ENCODE results near the gene PLPP3. TPM values are rescaled to one million over a fixed set of nuclear protein-coding genes. Genes with fewer than 3 reads are reported as not detected.

PLPP3 gene
- total RNA-seq, 4 donors from 2014 or later, result 138 to 244 (median 181) TPM

DNA sequence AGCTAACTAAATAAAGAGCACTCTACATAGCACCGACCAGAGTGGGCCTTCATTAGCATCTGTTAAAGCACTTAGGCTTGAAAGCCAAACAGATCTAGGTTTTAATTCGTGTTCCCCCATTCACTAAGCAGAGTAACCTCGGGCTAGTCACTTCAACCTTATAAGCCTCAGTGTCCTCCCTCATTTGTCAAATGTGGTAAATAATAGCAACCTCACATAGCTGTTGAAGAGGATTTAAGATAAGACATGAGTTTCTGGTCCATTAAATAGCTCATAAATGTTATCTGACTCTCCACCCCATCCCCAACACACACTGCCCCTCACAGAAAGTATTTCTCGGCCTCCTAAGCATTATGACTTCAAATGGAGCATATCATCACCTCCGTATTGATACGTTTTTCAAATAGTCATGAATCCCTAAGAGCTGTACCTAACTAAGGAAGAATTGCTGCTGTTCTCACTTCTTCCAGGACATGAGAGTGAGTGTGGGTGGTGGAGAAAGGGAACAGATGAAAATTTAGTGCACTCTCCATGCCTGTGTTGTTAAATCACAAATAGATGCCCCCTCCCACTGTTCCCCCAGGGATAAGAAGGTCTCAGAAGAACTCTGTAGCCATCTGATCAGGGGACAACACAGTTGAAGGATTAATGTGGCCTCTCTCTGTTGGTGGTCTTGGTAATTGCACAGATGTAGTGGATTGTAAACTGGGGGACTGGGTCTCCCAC lies 47.6 kb downstream of the PLPP3 start:
- Histone ChIP-seq H3K27me3 (no peaks in the 10 kb centered on the region), H3K36me3 (peaks cover 10 to 49% (median 32%) of the 10 kb centered on the region in 4 donors), H3K27ac (replicated peaks in 1 of 4) (no peak overlapping the region), H3K9me3 (no peaks in the 10 kb centered on the region), H3K4me3 (no peak overlapping the region), H3K4me1 (peaks cover 50 to 85% (median 59%) of the 10 kb centered on the region in 4 donors)
- WGBS, result 84% methylated on average over 6 of the region's 6 CpGs
- intact Hi-C loops (cut with DNase I), result no loop called here
- DNase-seq (ENCODE audit: extremely low spot score), result no peak
- TF ChIP-seq EP300 (IDR thresholded peaks at IDR 0.05), result no peak
- no peak for TF ChIP-seq POLR2AphosphoS5 (IDR thresholded peaks at IDR 0.05)
- no peak for TF ChIP-seq POLR2A (IDR thresholded peaks at IDR 0.05; ENCODE audit: low read depth)
- TF ChIP-seq, protein P1, sequence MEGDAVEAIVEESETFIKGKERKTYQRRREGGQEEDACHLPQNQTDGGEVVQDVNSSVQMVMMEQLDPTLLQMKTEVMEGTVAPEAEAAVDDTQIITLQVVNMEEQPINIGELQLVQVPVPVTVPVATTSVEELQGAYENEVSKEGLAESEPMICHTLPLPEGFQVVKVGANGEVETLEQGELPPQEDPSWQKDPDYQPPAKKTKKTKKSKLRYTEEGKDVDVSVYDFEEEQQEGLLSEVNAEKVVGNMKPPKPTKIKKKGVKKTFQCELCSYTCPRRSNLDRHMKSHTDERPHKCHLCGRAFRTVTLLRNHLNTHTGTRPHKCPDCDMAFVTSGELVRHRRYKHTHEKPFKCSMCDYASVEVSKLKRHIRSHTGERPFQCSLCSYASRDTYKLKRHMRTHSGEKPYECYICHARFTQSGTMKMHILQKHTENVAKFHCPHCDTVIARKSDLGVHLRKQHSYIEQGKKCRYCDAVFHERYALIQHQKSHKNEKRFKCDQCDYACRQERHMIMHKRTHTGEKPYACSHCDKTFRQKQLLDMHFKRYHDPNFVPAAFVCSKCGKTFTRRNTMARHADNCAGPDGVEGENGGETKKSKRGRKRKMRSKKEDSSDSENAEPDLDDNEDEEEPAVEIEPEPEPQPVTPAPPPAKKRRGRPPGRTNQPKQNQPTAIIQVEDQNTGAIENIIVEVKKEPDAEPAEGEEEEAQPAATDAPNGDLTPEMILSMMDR (IDR thresholded peaks at IDR 0.05), result no peak

DNA sequence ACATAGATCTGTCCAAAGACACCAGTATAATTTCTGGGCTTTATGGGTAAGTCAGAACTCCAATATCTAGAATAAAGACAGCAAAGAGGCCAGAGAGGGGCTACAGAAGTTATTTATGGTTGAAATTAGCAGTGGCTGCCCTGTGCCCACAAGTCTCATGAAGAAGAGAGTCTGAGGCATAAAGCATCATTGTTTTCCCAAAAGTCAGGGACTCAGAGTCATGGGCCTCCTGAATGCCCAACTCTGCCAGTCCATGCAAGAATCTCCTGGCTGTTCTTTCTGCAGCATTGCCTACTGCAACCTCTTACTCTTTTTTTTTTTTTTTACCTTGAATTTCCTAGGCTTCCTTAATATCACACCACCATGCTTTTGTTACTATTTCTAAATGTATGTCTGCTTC lies 49.6 kb downstream of the PLPP3 start:
- no peak overlapping the region for H3K4me3 ChIP-seq
- peaks cover 65 to 89% (median 70%) of the 10 kb centered on the region in 4 donors for H3K4me1 ChIP-seq
- TF ChIP-seq EP300 (IDR thresholded peaks at IDR 0.05) (no peak), POLR2AphosphoS5 (IDR thresholded peaks at IDR 0.05) (no peak), POLR2A (IDR thresholded peaks at IDR 0.05; ENCODE audit: low read depth) (no peak)
- TF ChIP-seq, protein P1 (IDR thresholded peaks at IDR 0.05), result no peak
- H3K27me3 ChIP-seq, result no peaks in the 10 kb centered on the region
- peaks cover 0 to 32% (median 14%) of the 10 kb centered on the region in 4 donors for H3K36me3 ChIP-seq
- intact Hi-C loops (cut with DNase I), result no loop called here
- H3K9me3 ChIP-seq, result no peaks in the 10 kb centered on the region
- H3K27ac ChIP-seq (replicated peaks in 1 of 4), result no peak overlapping the region
- no peak for DNase-seq (ENCODE audit: extremely low spot score)

DNA sequence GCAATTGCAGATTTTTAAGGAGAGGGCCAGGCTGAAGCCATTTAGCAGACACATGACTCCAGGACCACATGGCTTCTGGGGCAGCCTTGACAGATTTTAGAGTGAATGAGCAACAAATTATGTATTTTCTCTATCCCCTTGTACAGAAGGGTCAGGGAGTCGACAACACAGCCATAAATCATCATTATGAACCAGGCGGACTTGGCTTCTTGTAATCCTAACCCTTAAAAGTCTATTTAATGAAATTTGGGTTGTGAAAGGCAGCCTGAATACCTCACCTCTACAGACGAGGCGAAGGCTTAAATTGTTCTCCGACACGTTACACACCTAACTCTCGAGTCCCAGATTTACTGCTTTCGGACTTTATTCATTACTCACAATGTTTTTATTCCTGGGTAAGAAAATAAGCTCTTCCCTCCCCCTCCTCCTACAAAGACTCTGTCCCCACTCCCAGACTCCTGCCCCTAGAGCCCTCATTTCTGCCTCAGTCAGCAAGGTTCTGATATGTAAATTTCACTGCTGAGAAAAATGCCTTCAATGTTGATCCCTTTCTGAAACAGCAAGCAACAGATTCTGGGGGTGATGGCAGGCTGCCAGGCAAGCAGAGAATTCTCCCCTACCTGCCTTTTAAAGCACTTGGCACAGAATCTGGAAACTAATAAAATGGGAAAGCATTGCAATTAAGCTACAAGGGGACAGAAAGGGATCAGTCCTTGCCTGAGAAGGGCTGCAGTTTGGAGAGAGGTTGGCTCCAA lies 51.6 kb downstream of the PLPP3 start:
- H3K4me1 ChIP-seq, result peaks cover 60 to 86% (median 74%) of the 10 kb centered on the region in 4 donors
- WGBS, result 64% methylated on average over 8 of the region's 8 CpGs
- intact Hi-C loops (cut with DNase I), result no loop called here

DNA sequence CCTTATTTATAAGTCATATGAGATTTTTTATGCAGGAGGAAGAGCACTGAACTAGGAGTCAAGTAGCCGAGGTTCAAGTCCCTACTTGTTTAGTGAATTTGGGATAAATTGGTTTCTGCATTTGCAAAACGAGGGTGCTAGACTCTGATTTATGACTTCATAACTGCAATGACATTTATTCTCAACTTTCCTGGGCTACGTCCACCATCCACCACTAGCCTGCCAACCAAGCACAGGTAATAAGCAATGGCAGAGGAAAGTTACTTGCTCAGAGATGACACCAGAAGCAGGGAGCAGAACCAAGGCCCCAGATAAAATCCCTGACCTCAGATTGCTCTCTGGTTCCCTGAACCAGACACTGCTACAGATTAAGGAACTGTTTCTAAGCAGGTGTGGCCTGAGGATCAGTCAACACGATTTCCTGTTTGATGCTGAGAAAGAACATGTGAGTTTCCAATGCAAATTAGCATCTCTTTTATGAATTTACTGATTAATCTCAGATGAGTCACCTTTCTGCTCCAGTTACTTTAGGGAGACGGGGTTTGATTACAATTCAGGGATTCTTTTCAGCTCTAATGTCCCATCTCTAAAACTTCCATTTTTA lies 52.7 kb downstream of the PLPP3 start:
- WGBS, result 55% methylated on average over 5 of the region's 5 CpGs
- DNase-seq (ENCODE audit: extremely low spot score), result no peak
- peaks cover 63 to 86% (median 77%) of the 10 kb centered on the region in 4 donors for H3K4me1 ChIP-seq
- H3K4me3 ChIP-seq, result no peak overlapping the region
- no peaks in the 10 kb centered on the region for H3K9me3 ChIP-seq
- peaks cover 0 to 35% (median 27%) of the 10 kb centered on the region in 4 donors for H3K36me3 ChIP-seq
- H3K27me3 ChIP-seq, result no peaks in the 10 kb centered on the region
- H3K27ac ChIP-seq (replicated peaks in 1 of 4), result no peak overlapping the region
- TF ChIP-seq POLR2AphosphoS5 (IDR thresholded peaks at IDR 0.05) (no peak), EP300 (IDR thresholded peaks at IDR 0.05) (no peak), POLR2A (IDR thresholded peaks at IDR 0.05; ENCODE audit: low read depth) (no peak)
- TF ChIP-seq, protein P1 (IDR thresholded peaks at IDR 0.05), result no peak
- intact Hi-C loops (cut with DNase I), result no loop called here

More for the DNA sequence above, 51.6 kb downstream of the PLPP3 start:
- H3K27me3 ChIP-seq, result no peaks in the 10 kb centered on the region
- TF ChIP-seq POLR2AphosphoS5 (IDR thresholded peaks at IDR 0.05), result no peak
- TF ChIP-seq, protein P1 (IDR thresholded peaks at IDR 0.05), result no peak
- no peak for TF ChIP-seq EP300 (IDR thresholded peaks at IDR 0.05)
- TF ChIP-seq POLR2A (IDR thresholded peaks at IDR 0.05; ENCODE audit: low read depth), result no peak
- H3K9me3 ChIP-seq, result no peaks in the 10 kb centered on the region
- no peak for DNase-seq (ENCODE audit: extremely low spot score)
- peak overlapping the region in 1 of 4 donors; percentile 37 for H3K27ac ChIP-seq (replicated peaks in 1 of 4)
- H3K4me3 ChIP-seq, result no peak overlapping the region
- peaks cover 0 to 29% (median 20%) of the 10 kb centered on the region in 4 donors for H3K36me3 ChIP-seq
